ENCODE measurements around the gene OBSCN.
A peak's percentile ranks its signal among the peaks of the same experiment; 100 is the strongest.

The OBSCN gene

GRCh38 chr1:228368801-228369607 is 161.2 kb downstream of the OBSCN start:
- no peak for DNase-seq (ENCODE audit: low spot score)

- DNase-seq (ENCODE audit: low spot score), result no peak
Observed at GRCh38 chr1:228369608-228370438, 162.0 kb downstream of the OBSCN start.

- DNase-seq (ENCODE audit: low spot score), result no peak
Observed at GRCh38 chr1:228370439-228370940, 162.6 kb downstream of the OBSCN start.

DNA sequence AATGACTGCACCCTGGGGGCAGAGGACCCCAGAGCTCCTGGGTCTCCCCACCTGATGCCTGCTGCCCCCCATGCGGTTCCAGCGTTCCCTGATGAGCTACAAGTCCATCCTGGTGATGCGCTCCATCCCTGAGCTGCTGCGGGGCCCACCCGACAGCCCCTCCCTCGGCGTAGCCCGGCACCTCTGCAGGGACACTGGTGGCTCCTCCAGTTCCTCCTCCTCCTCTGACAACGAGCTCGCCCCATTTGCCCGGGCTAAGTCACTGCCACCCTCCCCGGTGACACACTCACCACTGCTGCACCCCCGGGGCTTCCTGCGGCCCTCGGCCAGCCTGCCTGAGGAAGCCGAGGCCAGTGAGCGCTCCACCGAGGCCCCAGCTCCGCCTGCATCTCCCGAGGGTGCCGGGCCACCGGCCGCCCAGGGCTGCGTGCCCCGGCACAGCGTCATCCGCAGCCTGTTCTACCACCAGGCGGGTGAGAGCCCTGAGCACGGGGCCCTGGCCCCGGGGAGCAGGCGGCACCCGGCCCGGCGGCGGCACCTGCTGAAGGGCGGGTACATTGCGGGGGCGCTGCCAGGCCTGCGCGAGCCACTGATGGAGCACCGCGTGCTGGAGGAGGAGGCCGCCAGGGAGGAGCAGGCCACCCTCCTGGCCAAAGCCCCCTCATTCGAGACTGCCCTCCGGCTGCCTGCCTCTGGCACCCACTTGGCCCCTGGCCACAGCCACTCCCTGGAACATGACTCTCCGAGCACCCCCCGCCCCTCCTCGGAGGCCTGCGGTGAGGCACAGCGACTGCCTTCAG is 163.3 kb downstream of the OBSCN start:
- peak; percentile 33 for DNase-seq (ENCODE audit: low spot score)

DNA sequence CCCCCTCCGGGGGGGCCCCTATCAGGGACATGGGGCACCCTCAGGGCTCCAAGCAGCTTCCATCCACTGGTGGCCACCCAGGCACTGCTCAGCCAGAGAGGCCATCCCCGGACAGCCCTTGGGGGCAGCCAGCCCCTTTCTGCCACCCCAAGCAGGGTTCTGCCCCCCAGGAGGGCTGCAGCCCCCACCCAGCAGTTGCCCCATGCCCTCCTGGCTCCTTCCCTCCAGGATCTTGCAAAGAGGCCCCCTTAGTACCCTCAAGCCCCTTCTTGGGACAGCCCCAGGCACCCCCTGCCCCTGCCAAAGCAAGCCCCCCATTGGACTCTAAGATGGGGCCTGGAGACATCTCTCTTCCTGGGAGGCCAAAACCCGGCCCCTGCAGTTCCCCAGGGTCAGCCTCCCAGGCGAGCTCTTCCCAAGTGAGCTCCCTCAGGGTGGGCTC is 163.9 kb downstream of the OBSCN start:
- no peak for DNase-seq (ENCODE audit: low spot score)

DNA sequence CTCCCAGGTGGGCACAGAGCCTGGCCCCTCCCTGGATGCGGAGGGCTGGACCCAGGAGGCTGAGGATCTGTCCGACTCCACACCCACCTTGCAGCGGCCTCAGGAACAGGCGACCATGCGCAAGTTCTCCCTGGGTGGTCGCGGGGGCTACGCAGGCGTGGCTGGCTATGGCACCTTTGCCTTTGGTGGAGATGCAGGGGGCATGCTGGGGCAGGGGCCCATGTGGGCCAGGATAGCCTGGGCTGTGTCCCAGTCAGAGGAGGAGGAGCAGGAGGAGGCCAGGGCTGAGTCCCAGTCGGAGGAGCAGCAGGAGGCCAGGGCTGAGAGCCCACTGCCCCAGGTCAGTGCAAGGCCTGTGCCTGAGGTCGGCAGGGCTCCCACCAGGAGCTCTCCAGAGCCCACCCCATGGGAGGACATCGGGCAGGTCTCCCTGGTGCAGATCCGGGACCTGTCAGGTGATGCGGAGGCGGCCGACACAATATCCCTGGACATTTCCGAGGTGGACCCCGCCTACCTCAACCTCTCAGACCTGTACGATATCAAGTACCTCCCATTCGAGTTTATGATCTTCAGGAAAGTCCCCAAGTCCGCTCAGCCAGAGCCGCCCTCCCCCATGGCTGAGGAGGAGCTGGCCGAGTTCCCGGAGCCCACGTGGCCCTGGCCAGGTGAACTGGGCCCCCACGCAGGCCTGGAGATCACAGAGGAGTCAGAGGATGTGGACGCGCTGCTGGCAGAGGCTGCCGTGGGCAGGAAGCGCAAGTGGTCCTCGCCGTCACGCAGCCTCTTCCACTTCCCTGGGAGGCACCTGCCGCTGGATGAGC is 164.5 kb downstream of the OBSCN start:
- no peak for DNase-seq (ENCODE audit: low spot score)

- DNase-seq (ENCODE audit: low spot score), result no peak
Observed at GRCh38 chr1:228373004-228373680, 165.3 kb downstream of the OBSCN start.

DNA sequence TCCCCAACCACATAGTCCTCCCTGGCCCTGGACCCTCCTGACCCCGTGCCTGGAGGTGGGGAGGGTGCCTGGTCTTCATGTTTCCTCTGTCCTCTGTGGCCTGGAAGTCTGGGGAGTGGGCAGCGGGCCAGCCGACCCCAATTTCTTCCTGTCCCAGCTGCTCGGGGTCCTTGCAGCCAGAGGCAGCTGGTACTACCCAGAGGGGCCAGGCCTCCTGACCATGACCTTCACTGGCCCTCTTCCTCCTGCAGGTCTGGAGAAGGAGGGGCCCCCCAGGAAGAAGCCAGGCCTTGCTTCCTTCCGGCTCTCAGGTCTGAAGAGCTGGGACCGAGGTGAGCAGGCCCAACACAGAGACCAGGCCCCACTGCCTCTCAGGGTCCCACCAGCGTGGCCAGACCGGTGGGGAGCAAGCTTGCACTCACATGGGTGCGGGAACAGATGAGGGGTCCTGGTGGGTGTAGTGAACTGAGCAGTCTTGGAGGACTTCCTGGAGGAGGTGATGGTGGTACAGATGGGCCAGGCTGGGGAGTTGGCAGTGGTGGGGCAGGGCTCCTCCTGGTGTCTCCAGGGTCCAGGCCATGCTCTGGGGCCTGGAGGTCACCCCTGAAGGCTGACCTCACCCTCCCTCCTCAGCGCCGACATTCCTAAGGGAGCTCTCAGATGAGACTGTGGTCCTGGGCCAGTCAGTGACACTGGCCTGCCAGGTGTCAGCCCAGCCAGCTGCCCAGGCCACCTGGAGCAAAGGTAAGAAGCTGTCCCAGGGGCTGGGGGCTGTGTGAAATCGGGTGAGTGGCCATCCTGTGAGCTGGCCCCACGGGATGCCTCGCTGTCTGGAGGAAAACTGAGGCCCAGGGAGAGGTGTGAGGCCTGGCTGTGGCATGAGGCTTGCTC is 166.1 kb downstream of the OBSCN start:
- no peak for DNase-seq (ENCODE audit: low spot score)

GRCh38 chr1:228374711-228375577 is 167.1 kb downstream of the OBSCN start:
- DNase-seq (ENCODE audit: low spot score), result no peak

DNA sequence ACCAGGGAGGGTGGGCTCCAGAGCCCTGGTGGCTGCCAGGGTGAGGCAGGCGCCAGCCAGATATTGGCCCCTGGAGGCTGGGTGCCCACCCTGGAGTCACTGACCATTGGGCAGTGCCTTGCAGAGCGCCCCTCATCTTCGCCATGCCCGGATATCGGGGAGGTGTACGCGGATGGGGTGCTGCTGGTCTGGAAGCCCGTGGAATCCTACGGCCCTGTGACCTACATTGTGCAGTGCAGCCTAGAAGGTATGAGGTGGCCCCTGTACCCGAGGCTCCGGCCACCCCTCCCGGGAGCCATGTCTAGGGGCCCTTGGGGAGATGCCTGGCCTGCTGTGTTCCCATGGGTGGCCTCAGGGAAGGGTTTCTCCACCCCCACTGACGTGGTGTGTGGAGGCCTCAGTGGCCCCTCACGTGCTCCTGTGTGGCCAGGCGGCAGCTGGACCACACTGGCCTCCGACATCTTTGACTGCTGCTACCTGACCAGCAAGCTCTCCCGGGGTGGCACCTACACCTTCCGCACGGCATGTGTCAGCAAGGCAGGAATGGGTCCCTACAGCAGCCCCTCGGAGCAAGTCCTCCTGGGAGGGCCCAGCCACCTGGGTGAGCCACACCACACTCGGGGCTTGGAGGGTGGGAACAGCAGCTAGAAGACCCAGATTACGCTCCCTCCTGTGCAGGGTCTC is 167.9 kb downstream of the OBSCN start:
- no peak for DNase-seq (ENCODE audit: low spot score)

DNA sequence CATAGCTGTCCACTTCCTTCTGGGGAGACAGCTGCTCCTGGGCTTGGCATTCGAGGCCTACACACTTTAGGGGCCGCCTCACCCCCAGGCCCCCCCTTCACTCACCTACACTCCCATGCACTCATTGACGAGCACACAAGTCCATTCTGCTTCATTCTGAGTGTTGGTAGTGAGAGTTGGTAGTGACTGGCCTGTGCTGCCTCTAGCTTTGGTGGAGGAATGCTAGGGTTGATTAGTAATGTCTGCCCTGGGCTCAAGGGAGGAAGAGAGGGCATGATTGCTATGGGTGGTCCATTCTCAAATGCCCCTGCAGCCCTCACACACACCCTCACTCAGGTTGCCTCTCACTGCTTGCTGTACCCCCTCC is 168.4 kb downstream of the OBSCN start:
- DNase-seq (ENCODE audit: low spot score), result no peak

GRCh38 chr1:228376651-228377631 is 169.1 kb downstream of the OBSCN start:
- no peak for DNase-seq (ENCODE audit: low spot score)

GRCh38 chr1:228377664-228378089 is 169.8 kb downstream of the OBSCN start:
- DNase-seq (ENCODE audit: low spot score), result no peak

- DNase-seq (ENCODE audit: low spot score), result no peak
Observed at GRCh38 chr1:228378090-228378872, 170.4 kb downstream of the OBSCN start.

DNA sequence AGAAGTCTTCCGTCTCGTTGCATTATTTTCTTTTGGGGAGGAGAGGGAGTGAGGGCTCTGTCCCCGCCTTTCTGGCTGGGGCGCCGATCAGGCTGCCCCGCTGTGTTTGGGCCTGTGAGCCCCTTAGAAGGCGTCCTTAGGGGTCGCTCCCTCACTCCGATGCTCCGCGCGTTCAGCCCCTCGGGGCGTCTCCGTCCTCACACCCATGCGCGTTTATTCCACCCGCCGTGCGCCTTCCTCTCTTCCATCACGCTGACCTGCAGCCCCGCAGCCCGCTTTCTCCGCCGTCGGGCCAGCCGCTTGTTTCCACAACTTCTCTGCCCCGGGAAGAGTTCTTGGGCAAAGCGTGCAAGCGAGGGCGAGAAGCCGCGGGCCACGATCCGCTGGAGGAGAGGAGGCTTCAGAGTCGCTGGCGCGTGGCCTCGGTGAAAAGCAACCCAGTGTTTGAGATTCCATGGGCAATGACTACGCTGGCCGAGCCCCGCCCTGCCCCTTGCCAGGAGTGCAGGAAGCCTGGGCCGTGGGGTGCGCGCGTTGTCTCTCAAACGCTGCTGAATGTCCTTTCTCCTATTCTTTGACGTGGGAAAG is 171.1 kb downstream of the OBSCN start:
- no peak for DNase-seq (ENCODE audit: low spot score)

DNA sequence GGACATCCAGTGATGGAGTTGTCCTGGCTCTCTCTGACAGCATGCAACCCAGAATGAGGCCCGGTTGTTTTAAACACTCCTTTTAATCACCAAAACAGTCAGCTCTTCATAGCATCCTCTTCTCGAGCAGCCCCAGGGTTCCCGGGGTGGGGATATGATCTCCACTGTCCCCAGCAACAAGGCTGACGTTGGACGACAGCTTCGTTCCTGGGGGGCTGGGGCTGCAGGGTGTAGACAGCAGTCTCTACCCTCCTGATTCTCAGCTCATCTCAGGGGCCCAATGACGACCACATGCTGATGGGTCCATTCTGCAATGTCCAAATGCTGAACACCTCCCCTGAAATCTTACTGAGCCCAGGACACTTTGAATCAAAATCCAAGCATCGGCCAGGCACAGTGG is 171.8 kb downstream of the OBSCN start:
- no peak for DNase-seq (ENCODE audit: low spot score)

Data from RKO (cell line).